ENCODE results near the gene CNN2.

DNA sequence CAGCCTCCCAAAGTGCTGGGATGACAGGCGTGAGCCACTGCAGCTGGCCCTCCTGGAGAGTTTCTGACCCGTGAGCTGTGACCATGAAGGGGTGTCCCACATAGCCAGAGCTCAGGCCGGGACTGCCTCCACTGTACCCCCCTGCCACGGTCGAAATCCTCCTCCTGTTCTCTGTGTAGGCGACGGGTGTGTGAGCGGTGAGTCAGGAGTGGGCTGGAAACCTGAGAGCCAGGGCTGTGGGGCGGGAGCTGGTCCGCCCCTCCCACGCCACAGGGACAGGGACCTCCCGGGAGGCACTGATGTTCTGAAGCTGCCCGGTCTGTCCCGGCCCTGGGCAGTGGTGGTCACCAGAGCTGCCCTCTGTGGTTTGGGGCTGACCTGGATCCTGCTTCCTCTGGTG lies 38.3 kb upstream of the CNN2 start:
- TF ChIP-seq, protein P1, sequence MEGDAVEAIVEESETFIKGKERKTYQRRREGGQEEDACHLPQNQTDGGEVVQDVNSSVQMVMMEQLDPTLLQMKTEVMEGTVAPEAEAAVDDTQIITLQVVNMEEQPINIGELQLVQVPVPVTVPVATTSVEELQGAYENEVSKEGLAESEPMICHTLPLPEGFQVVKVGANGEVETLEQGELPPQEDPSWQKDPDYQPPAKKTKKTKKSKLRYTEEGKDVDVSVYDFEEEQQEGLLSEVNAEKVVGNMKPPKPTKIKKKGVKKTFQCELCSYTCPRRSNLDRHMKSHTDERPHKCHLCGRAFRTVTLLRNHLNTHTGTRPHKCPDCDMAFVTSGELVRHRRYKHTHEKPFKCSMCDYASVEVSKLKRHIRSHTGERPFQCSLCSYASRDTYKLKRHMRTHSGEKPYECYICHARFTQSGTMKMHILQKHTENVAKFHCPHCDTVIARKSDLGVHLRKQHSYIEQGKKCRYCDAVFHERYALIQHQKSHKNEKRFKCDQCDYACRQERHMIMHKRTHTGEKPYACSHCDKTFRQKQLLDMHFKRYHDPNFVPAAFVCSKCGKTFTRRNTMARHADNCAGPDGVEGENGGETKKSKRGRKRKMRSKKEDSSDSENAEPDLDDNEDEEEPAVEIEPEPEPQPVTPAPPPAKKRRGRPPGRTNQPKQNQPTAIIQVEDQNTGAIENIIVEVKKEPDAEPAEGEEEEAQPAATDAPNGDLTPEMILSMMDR (IDR thresholded peaks at IDR 0.05; ENCODE audit: poor library complexity) = no peak
- TF ChIP-seq EZH2phosphoT487 (IDR thresholded peaks at IDR 0.05; ENCODE audit: low read depth, severe bottlenecking, unreplicated experiment) (no peak), EZH2 (IDR thresholded peaks at IDR 0.05; ENCODE audit: borderline replicate concordance) (no peak)
